ENCODE data around the gene HENMT1.
"Not testable (repeated sequence)": the region's sequence is repeated elsewhere in the genome, so short reads cannot be mapped to it uniquely, and the experiment has no call there.

GRCh38 chr1:108702109-108702508 lies 41.2 kb upstream of the HENMT1 start:
- not testable (repeated sequence) for TF ChIP-seq CTCF (IDR thresholded peaks at IDR 0.05); ZFX (IDR thresholded peaks at IDR 0.05; ENCODE audit: borderline replicate concordance)

All from 22Rv1 (cell line).